AG04449 (cell line): ENCODE data around the gene SEC14L1.
"Not testable (repeated sequence)": the region's sequence is repeated elsewhere in the genome, so short reads cannot be mapped to it uniquely, and the experiment has no call there.

ENCODE experiments used
- CTCF ChIA-PET: fragments of 350-600 bp; formaldehyde crosslinking; extraction: SDS; loops from one replicate; lab custom pipeline; 2021; ENCODE audit warnings: antibody characterized with exemption; lab: Yijun Ruan, JAX
- POLR2A ChIA-PET: fragments of 400-600, 350-600 bp; formaldehyde crosslinking; extraction: SDS; loops from one replicate; lab custom pipeline; 2020; ENCODE audit warnings: antibody characterized with exemption, inconsistent platforms; lab: Yijun Ruan, JAX
- DNase-seq: peaks from one replicate; pipeline ENCODE4 v3.0.0-alpha.2; 2010; ENCODE audit warnings: low read depth, low spot score
- H3K4me3 ChIP-seq: 2 replicates; pipeline ENCODE4 v1.5.1; 2011; ENCODE audit warnings: low read depth, mild to moderate bottlenecking, control low read depth, low read length
- CTCF ChIP-seq: IDR thresholded peaks from one replicate; pipeline ENCODE4 v1.5.1; 2011; ENCODE audit warnings: mild to moderate bottlenecking, moderate library complexity, low read length, control low read depth, inconsistent platforms; ENCODE audit not compliant: insufficient read depth; ENCODE audit errors: missing control alignments

Gene SEC14L1

DNA sequence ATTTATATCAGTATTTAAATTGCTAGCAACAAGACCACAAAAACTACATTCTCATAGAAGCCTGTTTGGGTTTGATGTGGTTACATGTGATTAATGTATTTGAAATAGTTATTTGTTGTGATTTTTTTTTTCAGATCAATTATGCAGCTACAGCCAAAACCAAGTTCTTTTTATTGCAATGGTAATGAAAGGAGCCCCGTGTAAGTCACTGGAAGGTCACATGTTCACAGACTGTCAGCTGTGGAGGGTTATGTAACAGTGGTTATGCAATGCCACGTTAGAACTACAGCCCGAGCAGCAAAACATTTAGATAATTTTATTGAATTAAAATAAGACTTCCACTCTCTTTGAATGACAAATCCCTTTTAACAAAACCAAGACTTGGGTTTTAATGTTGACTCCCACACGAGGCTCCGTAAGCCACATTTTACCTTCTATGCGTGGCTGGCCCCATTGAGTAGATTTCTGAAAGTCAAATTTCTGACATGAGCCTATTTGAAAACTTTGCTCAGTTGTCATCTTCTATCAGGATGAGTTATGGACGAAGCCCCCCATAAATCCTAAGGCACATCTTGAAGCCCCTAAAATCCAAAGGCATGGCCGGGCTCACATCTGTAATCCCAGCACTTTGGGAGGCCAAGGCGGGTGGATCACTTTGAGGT lies 41.8 kb upstream of the SEC14L1 start:
- peak; percentile 42 for DNase-seq
- CTCF ChIA-PET, result interaction anchor here (0.7 to 4.8 kb wide), 10 partner anchors 8 to 155 kb away, joined by 3 to 46 read pairs (median 4); no protein-coding TSS in a partner anchor
- no peak overlapping the region for H3K4me3 ChIP-seq
- POLR2A ChIA-PET, result interaction anchor here (1.6 kb wide), 1 partner anchor 10 kb away, joined by 5 read pairs; no protein-coding TSS in a partner anchor
- no peak for TF ChIP-seq CTCF

DNA sequence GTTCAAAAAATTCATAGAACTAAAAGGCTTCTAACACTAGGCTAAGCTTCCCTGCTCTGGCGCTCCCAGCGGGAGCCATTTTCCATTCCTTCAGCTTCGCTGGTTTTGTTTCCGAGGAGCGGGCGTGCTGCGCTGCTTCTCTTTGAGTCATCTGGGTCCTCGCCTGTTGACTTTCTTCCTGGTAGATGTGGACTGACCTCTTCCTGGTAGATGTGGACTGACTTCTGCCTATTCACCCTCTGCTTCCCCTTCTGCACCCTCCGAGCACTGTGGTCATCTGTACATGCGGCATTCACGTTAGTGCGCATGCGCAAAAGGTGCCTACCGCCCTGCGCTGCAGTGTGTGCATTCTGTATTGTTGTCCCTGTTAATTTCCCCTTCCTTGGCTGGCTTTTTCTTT lies 40.8 kb upstream of the SEC14L1 start:
- no peak for TF ChIP-seq CTCF
- DNase-seq, result no peak
- ChIA-PET POLR2A (no interaction called here), CTCF (interaction anchor here (3.4 to 5.5 kb wide), 2 partner anchors 13 to 108 kb away, joined by 19 to 37 read pairs; no protein-coding TSS in a partner anchor)
- H3K4me3 ChIP-seq, result no peak overlapping the region

DNA sequence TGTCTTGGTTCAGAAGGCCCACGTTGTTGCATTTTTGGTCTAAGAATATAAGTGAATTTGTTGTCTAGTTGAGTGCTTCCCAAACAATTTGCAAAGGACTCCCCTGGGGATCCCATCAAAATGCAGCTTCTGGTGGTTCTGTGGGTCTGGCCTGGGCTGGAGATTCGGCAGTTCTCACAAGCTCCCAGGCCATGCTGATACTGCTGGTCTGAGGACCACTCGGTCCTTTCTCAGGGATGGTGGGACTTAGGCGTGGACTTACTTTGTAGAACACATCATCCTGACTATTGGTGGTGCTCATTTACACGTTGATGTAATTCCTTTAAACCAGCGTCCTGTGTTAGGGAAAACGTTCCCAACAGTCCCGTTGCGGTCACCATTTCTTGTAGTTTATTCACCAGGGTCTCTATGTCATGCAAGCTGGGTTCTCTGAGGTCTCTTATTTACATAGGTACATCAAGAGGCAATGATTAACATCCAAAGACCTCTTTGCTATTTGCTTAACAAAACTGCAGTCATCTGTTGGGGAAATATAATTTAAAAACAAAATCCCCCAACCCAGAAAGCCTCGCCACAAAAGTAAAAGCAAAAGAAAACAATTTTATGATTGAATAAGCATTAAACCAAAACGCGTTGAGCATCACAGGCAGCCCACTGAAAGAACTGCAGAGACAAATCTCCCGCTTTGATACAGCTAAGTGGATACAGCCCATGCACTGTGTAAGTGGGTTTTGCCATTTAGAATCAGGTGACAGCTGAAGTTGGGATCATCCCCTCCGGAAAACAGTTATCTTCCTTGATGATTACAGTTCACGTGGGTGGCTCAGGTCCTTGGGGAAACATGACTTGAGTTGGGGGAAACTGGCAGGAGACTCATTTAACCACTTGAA lies 39.0 kb upstream of the SEC14L1 start:
- no peak for DNase-seq
- no peak overlapping the region for H3K4me3 ChIP-seq
- CTCF ChIA-PET, result interaction anchor here (1.1 to 5.5 kb wide), 4 partner anchors 15 to 146 kb away, joined by 3 to 37 read pairs (median 4); no protein-coding TSS in a partner anchor
- POLR2A ChIA-PET, result no interaction called here
- TF ChIP-seq CTCF, result no peak

GRCh38 chr17:77102411-77103134 lies 38.2 kb upstream of the SEC14L1 start:
- DNase-seq, H3K4me3 ChIP-seq, POLR2A ChIA-PET: not testable (repeated sequence)
- CTCF ChIA-PET, result interaction anchor here (0.8 to 5.5 kb wide), 4 partner anchors 15 to 105 kb away, joined by 3 to 37 read pairs (median 4); partner anchors contain the start of gene SEC14L1

GRCh38 chr17:77105706-77106105 lies 35.1 kb upstream of the SEC14L1 start:
- CTCF ChIA-PET, result interaction anchor here (1.8 kb wide), 1 partner anchor 18 kb away, joined by 8 read pairs; no protein-coding TSS in a partner anchor
- POLR2A ChIA-PET, result no interaction called here
- DNase-seq, result no peak
- no peak overlapping the region for H3K4me3 ChIP-seq
- no peak for TF ChIP-seq CTCF

DNA sequence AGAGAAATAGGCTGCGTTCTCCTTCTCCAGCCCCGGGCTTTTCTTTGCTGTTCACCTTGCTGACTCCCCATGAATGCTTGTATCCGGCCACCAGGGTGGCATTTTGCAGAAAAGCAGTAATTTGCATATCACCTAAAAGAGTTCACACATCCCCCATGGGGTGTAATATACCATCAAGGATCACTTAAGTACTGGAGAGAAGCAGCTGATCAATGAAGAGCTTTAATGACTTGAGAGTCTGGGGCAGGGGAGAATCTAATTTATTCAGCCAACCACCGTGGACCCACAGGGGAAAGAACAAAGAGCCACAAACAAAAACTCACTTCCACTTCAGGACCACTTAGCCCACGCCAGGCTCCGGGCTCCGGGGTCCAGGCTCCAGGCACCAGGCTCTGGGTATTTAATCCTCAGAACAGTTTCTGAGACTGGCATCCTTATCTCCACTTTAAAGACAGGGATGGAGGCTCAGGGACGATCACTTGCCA lies 33.9 kb upstream of the SEC14L1 start:
- DNase-seq, result no peak
- TF ChIP-seq CTCF, result no peak
- no peak overlapping the region for H3K4me3 ChIP-seq
- POLR2A ChIA-PET, result no interaction called here
- CTCF ChIA-PET, result interaction anchor here (1.2 to 1.8 kb wide), 2 partner anchors 15 to 19 kb away, joined by 3 to 8 read pairs; no protein-coding TSS in a partner anchor
